CMK (cell line): ENCODE results near the gene PLXNA3.

ENCODE experiments used
- DNase-seq: peaks from one replicate; pipeline ENCODE4 v3.0.0-alpha.2; 2010; ENCODE audit warnings: low read depth

The PLXNA3 gene

DNA sequence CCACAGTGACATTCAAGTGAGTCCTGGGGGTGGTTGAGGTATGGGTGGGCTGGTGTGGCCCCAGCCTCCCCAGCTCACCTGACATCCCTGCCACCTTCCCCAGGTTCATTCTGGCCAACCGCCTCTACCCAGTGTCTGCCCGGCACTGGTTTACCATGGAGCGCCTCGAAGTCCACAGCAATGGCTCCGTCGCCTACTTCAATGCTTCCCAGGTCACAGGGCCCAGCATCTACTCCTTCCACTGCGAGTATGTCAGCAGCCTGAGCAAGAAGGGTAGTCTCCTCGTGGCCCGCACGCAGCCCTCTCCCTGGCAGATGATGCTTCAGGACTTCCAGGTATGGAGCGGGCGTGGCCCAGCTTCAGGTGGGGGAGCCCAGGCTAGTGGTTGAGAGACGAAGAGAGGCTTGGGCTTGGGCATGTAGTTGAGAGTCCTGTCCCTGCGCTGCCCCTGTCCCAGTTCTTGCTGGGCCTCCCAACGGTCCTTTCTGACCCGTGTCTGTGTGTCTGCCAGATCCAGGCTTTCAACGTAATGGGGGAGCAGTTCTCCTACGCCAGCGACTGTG, 22.8 kb upstream of the PLXNA3 start:
- DNase-seq, result no peak

DNA sequence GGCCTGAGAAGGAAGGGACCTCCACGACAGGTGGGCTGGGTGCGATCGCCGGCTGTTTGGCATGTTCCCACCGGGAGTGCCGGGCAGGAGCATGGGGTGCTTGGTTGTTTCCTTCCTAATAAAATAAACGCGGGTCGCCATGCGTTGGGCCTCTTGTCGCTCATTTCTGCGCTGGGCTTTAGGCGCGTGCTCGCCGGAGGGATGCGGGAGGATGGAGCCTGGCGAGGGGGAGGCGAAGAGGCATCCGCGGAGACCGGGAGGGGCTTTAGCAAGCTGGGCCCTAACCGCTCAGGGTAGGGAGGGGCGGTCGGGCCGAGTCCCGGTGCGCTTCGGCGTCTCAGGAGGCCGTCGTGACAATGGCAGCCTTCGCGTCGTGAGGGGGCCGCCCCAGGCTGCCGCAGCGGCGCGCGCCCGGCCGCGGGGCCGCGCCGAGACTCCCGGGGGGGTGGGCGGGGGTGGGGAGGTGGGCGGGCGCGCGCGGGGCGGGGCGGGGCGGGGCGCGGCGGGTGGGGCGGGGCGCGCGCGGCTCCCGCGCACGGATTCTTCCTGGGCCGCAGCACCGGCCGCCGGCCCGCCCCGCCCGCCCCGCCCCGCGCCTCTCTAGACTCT, 21.6 kb upstream of the PLXNA3 start:
- DNase-seq, result no peak

DNA sequence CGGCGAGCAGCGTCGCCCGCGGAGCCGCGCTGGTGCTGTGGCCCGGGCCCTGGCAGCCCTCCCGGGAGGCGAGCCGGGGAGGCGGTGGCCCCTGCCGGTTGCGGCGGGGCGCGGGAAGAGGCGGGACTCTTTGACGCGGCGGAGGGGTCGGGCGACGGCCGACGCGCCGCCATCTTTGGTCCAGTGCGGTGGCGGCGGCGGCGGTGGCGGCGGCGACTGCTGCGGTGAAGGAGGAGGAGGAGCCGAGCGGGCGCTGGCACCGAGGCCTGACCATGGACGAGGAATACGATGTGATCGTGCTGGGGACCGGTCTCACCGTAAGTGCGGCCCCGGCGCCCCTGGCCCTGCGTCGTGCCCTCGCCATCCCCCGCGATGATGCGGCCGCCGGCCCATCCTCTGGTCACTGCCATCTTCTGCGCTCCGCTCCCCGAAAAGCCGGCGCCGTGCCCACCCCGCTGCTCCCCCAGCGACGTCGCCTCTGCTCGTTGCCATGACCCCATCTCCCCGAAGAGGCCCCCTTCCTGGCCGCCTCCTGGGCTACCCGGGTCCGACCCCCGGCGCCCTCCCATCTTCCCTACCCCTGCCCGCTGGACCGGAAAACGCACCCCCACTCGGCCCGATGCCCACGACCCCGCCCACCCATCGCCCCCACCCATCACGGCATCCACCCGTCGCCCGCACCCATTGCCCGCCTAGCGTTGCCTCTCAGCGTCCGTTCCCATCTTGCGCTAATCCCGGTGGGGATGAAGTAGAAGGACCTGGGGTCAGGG, 20.9 kb upstream of the PLXNA3 start, which contains the start of gene GDI1:
GDI1 (plus strand) TSS at position 172 of the 770 bp plus-strand sequence; CDS start at position 273, 101 bp downstream.
- no peak for DNase-seq

DNA sequence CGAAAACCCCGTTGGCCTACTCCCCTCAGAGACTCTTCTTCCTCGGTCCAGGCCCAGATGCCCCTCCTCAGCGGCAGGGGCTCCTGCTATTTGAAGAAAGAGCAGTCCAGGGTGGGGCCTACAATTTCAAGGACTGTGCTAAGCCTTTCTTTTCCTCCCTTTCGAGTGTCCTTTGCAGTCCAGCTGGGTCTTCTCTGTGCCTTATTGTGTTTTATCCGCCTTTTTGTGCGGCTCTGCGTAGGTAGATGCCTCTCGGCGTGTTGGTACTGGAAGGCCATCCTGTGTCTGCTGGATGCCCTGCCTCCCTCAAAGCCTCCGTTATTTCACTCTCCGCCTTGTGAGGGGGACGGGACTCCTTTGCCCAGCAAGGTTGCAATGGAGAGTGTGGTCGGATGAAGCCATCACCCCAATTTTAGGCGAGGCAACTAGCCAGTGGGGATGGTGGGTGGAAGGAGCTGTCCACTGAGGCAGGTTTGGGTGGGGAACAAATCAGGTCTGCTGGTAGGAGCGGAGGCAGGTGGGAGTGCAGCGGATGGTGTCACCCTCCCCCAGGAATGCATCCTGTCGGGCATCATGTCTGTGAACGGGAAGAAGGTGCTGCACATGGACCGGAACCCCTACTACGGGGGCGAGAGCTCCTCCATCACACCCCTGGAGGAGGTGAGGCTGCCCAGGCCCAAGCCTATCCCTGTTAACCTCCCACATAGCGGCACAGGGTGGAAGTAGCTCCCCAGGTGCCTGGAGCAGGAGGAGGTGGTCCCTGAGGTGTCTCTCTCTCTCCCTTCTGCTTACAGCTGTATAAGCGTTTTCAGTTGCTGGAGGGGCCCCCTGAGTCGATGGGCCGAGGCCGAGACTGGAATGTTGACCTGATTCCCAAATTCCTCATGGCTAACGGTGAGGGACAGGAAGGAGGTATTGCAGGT, 19.8 kb upstream of the PLXNA3 start:
- no peak for DNase-seq

DNA sequence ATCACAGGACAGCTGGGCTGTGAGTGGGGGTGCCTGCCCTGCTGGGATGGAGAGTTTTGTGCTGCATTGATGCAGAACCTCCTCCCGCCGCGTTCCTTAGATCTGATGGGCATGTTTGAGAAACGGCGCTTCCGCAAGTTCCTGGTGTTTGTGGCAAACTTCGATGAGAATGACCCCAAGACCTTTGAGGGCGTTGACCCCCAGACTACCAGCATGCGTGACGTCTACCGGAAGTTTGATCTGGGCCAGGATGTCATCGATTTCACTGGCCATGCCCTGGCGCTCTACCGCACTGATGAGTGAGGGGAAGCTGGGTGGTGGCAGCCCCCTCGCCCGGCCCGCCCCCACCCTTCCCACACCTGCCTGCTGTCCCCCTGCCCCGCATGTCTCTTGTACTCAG, 18.2 kb upstream of the PLXNA3 start:
- no peak for DNase-seq

DNA sequence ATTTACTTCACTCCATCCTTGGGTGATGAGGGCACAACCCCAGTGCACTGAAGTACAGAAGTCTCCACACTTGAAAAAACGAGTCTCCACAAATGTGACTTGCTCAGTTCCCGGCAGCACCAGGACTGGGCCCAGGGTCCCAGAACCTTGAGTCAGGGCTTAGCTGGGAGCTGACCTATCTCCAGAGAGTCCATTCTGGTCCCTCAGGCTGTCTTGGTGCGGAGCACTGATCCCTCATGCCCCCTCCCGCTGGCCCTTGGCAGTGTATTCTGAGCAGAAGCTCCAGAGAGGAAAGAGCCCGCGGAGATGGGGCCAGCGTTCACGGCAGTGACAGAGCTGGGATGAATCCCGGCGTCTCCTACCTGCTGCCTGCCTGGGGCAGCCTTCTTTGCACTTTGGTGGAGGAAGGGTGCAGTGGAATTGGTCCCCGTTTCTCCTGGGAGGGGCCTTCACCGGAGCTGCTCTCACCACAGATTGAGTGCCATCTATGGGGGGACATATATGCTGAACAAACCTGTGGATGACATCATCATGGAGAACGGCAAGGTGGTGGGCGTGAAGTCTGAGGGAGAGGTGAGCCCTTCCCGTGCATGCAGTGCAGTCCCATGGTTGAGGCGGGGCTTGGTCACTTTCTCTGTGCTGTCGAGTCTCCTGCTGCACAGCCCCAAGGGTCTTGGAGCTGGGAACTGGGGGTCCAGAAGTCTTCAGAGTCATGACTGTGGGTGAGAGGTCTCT, 17.3 kb upstream of the PLXNA3 start:
- DNase-seq, result no peak

DNA sequence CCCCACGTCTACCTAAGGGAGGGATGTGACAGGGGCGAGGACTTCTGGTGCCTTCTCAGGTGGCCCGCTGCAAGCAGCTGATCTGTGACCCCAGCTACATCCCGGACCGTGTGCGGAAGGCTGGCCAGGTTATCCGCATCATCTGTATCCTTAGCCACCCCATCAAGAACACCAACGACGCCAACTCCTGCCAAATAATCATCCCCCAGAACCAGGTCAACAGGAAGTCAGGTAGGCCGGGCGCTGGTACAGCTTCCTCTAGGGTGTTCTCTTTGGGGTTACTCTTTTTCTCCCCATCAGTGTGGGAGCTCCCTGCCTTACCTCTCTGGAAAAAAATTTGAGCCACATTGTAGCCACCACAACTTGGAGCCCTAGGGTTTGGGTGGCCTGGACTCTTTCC, 16.5 kb upstream of the PLXNA3 start:
- DNase-seq, result no peak

DNA sequence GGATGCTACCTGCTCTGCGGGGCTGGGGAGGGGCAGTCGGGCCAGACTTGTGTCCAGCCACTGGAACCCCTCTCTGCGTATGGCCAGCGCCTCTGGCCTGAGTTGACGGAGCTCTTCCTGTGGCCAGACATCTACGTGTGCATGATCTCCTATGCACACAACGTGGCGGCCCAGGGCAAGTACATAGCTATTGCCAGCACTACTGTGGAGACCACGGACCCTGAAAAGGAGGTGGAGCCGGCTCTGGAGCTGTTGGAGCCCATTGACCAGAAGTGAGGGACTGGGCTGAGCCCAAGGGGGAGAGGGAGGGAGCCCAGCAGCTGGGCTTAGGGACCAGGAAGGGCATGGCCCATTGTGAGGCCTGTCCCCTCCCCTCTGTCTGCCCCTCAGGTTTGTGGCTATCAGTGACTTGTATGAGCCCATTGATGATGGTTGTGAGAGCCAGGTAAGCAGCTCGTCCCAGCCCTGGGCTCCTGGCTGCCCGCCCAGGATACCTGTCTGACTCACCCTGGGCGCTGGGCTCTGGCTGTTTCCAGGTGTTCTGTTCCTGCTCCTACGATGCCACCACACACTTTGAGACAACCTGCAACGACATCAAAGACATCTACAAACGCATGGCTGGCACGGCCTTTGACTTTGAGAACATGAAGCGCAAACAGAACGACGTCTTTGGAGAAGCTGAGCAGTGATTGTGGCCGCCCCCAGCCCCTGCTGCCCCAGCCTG, 15.9 kb upstream of the PLXNA3 start:
- no peak for DNase-seq

DNA sequence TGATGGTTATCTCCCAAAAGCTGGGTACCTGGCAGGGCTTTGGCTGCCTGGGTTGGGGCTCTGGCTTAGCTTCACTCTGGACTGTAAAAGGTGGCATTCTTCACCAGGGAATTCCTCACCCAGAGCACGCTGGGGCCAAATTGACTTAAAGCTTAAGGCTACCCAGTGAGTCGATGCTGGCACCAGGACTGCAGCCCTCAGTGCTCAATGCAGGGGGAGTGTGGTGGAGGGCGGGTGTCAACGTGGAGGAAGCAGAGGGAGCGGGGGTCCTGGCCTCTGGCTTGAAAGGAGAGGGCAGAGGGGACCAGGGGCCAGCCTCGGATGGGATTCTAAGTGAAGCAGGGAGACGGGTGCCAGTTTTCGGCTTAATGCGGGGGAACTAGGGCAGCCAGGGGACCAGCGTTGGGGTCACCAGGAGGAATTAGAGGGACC, 14.6 kb upstream of the PLXNA3 start:
- DNase-seq, result no peak

DNA sequence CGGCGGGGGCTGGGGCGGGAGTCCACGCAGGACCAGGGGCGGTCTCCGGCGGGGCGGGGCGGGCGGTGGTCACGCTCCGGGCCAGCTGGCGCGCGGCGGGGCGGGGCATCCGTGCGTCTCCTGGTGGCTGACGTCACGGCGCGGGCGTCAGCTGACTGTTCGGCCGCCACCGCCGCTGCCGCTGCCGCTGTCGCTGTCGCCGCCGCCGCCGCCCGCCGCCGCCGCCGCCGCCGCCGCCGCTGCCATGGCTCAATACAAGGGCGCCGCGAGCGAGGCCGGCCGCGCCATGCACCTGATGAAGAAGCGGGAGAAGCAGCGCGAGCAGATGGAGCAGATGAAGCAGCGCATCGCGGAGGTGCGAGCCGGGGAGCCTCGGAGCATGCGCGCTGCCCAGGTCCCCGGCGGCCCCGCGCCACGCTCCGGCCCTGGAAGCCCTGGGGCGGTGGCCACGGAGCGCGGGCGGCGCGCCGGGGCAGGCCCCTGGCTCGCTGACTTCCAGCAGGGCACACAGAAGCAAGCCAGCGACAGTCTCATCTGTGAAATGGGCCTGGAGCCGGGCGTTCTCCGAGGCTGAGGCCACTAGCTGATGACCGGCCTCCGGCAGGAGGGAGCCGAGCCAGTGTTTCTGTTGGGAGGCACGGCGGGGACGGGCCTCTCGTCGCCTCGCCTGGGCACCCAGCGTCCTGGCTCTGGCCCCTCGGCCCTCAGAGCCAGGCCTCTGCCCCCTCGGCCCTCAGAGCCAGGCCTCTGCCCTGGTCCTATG, 13.9 kb upstream of the PLXNA3 start, which contains the start of gene FAM50A:
FAM50A (plus strand) TSS at position 150 of the 763 bp plus-strand sequence; CDS start at position 245, 95 bp downstream.
- no peak for DNase-seq

DNA sequence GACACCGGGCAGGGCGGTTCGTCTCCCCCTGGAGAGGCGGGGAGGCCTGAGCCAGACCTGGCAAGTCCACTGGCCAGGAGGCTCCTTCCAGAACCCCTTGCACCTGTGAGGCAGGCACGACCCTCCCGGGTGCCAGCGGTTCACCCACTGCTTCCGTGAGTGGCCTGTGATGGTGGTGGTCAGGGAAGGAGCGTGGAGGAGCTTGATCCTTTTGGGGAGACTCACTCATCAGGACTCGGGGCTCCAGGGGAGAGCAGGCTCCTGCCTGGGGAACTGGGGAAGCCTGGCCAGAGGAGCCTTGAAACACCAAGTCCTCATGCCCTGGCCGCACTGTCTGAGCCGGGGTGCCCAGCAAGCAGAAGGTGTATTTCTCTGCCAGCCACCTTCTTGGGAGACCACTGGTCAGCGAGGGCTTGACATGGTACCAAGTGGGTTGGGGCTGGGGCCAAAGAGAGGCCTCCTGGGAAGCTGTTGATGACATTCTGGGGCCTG, 13.3 kb upstream of the PLXNA3 start:
- DNase-seq, result no peak

DNA sequence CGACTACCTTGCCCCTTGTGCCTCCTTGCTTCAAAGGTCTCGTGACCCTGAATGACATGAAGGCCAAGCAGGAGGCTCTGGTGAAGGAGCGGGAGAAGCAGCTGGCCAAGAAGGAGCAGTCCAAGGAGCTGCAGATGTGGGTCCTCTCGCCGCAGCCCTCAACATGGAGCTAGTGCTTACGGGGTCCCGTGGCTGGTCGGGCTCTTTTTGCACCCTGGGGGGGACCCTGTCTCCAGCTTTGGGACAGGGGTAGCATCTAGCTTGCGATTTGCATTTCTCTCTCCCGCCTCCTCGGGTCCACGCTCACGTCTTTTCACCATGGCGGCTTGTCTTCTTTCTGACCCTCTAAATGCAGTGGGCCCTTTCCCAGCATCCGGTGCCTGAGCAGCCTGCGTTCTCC, 12.3 kb upstream of the PLXNA3 start:
- no peak for DNase-seq

DNA sequence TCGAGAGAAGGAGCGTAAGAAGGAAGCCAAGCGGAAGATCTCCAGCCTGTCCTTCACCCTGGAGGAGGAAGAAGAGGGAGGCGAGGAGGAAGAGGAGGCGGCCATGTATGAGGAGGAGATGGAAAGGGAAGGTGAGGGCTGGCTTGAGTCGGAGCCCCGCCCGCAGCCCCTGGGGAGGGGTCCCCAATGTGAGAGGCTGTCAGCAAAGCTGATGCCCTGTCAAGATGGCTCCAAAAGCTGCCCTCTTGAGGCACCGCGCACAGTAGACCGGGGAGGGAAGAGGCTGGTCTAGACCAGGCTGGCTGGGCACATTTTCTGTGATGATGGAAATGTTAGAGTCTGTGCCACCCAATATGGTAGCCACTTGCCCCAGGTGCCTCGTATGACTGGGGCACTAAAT, 11.7 kb upstream of the PLXNA3 start:
- DNase-seq, result no peak

DNA sequence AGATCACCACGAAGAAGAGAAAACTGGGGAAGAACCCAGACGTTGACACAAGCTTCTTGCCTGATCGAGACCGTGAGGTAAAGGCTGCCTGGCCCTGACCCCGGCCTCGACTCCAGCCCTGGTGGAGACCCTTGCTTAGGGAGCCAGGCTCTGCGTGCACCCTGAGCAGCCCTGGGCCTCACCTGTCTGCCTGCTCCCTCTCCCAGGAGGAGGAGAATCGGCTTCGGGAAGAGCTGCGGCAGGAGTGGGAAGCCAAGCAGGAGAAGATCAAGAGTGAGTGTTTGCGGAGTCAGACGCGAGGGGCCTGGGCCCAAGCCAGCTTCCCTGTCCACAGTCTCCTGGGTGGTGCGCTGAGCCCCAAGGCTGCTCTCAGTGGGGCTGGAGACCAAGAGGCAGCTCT, 9.6 kb upstream of the PLXNA3 start:
- no peak for DNase-seq

DNA sequence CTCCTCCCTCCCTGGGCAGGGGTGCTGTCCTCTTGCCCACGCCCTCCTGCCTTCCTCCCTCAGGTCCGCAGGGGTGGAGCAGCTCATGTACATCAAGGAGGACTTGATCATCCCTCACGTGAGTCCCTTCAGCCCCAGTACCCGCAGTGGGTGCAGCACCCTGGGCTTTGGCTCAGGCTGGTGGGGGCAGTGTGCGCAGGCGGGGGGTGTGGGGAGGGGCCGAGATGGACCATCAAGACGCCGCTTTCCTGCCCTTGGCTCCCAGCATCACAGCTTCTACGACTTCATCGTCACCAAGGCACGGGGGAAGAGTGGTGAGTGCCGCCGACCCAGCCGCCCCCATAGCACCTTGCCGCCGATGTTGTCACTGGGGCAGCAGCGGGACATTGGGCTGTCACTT, 8.5 kb upstream of the PLXNA3 start:
- no peak for DNase-seq

DNA sequence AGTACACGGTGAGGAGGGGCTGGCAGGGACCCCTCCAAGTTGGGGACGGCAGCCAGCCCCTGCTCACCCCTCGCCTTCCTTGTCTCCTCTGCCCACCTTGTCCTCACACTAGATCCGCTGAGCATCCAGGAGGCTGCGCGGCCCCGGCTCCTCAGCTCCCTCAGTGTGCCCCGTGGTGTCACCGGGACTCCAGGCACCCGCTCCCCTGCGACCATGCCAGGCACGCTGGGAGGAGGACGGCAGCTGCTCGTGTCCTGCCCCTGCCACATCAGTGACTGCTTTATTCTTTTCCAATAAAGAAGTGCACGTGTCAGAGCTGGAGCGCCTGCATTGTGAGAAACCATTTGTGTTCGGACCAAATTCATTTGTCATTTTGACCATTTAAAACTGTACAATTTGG, 7.8 kb upstream of the PLXNA3 start:
- DNase-seq, result no peak

DNA sequence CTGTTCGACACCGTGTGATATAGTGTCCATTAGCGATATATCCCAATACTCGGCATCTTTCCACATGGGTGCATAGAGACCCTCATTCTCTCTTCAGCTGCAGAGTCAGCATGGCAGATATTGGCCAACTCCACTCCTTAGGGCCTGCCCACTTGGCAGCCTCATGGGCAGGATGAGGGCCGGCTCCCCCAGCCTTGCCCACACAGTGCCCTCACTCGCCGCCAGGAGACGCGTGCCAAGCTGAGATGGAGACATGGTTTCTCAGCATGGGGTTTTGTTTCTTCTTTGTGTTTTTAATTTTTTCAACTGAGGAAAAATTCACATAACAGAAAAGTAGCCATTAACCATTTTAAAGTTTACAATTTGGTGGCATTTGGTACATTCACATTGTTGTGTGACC, 5.3 kb upstream of the PLXNA3 start:
- no peak for DNase-seq

DNA sequence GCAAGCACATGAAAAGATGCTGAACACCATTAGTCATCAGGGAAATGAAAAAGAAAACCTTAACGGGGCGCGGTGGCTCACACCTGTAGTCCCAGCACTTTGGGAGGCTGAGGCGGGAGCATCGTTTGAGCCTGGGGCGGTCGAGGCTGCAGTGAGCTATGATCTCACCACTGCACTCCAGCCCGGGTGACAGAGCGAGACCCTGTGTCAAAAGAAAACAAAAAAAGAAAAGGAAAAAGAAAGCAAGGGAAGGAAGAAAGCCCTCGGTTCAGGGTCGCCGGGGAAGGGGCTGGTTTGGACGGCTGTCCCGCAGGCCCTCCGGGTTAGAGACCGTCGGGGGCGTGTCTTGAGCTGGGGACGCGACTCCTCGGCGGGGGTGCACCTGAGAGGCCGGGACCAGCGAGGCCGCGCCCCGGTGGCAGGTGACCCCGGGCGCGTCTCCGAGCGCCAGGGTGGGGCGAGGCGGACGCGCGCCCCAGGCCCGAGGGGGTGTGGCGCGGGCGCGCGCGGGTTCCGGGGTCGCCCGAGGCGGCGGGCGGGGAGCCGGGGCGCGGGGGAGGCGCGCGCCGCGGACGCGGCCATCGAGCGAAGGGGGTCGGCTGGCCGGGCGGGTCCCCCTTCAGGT, 478 bp upstream of the PLXNA3 start:
- DNase-seq, result no peak
